CD4-positive, alpha-beta T cell (primary cell): ENCODE data around the gene TAF4B. TPM values are rescaled to one million over a fixed set of nuclear protein-coding genes. Genes with fewer than 3 reads are reported as not detected.

Source experiments
- ATAC-seq: fragments of 200-7000 bp; cut with Tn5 transposase; one replicate; pipeline ENCODE4 v1.10.0; 2022; ENCODE audit warnings: mild to moderate bottlenecking; ENCODE audit not compliant: poor library complexity
- CTCF ChIA-PET: fragments of 350-600 bp; sonication (Branson Sonifier 250); formaldehyde crosslinking; loops from one replicate; lab custom pipeline; 2021; ENCODE audit warnings: antibody characterized with exemption, inconsistent platforms; lab: Charles Lee
- POLR2A ChIA-PET: fragments of 350-600 bp; sonication (Branson Sonifier 250); formaldehyde crosslinking; loops from one replicate; lab custom pipeline; 2021; ENCODE audit warnings: antibody characterized with exemption, inconsistent platforms; lab: Charles Lee
- DNase-seq, 14 experiments: peaks; one replicate each; pipeline ENCODE4 v3.0.0-alpha.2; 2013 to 2020; ENCODE audit warnings: mixed read lengths in 2 of 14
- H3K27ac ChIP-seq, 2 donors: one replicate each; pipeline versions ENCODE4 v1.5.1 to v1.7.0; 2013; ENCODE audit warnings: low read length in 2 of 2, low read depth in 1 of 2, mild to moderate bottlenecking in 1 of 2
- H3K27me3 ChIP-seq, 2 experiments: 1 replicate in 1 of 2; 2 replicates in 1 of 2; pipeline versions ENCODE4 v1.6.1 to v1.7.0; 2013; ENCODE audit warnings: low read length in 2 of 2, control low read depth in 1 of 2, mild to moderate bottlenecking in 1 of 2, moderate library complexity in 1 of 2; ENCODE audit not compliant: insufficient read depth in 2 of 2, control insufficient read depth in 1 of 2
- H3K36me3 ChIP-seq: one replicate; pipeline ENCODE4 v1.6.1; 2013; ENCODE audit warnings: low read length, control low read depth; ENCODE audit not compliant: insufficient read depth
- H3K4me1 ChIP-seq: one replicate; pipeline ENCODE4 v1.6.1; 2013; ENCODE audit warnings: low read length, control low read depth; ENCODE audit not compliant: insufficient read depth
- H3K4me3 ChIP-seq: one replicate; pipeline ENCODE4 v1.5.1; 2013; ENCODE audit warnings: mild to moderate bottlenecking, low read length, moderate library complexity
- H3K9me3 ChIP-seq, 2 experiments: 1 replicate in 1 of 2; 2 replicates in 1 of 2; pipeline versions ENCODE4 v1.6.1 to v1.7.0; 2013; ENCODE audit warnings: low read length in 2 of 2, mild to moderate bottlenecking in 2 of 2, control low read depth in 1 of 2, moderate library complexity in 1 of 2; ENCODE audit not compliant: control insufficient read depth in 1 of 2, insufficient read depth in 1 of 2
- H3K27ac Mint-ChIP-seq: one replicate; pipeline ENCODE4 v1.8.0; 2020; ENCODE audit warnings: mixed read lengths
- H3K27me3 Mint-ChIP-seq: one replicate; pipeline ENCODE4 v1.8.0; 2021; ENCODE audit warnings: mixed read lengths
- H3K36me3 Mint-ChIP-seq: one replicate; pipeline ENCODE4 v1.8.0; 2021; ENCODE audit warnings: low read depth, mixed read lengths
- H3K4me1 Mint-ChIP-seq: one replicate; pipeline ENCODE4 v1.8.0; 2021; ENCODE audit warnings: low read depth, mixed read lengths
- H3K4me3 Mint-ChIP-seq: one replicate; pipeline ENCODE4 v1.8.0; 2020; ENCODE audit warnings: mild to moderate bottlenecking, mixed read lengths
- H3K9me3 Mint-ChIP-seq: one replicate; pipeline ENCODE4 v1.8.0; 2020; ENCODE audit warnings: mixed read lengths
- intact Hi-C, 2 experiments: fragments of 100-400 bp; cut with DNase I in 1 of 2; cut with micrococcal nuclease in 1 of 2; formaldehyde crosslinking; loops; one replicate each; pipeline versions ENCODE4 v1.15.1 to v1.9.0; 2023 to 2025; cut with DNase I, micrococcal nuclease
- total RNA-seq, 174 experiments: library from RNA in 2 of 174; stranded (reverse) in 2 of 174; gene quantifications; one replicate each; pipeline ENCODE4 v1.2.3 and lab custom pipeline; 2021 to 2026
- TF ChIP-seq, protein P1 (sequence below): fragments of 200-600 bp; IDR thresholded peaks from one replicate; pipeline ENCODE4 v1.8.0; 2022; ENCODE audit warnings: antibody characterized with exemption, mild to moderate bottlenecking

TAF4B gene
- total RNA-seq, 2 experiments from 2014 or later: 13.7 to 14.1 TPM

DNA sequence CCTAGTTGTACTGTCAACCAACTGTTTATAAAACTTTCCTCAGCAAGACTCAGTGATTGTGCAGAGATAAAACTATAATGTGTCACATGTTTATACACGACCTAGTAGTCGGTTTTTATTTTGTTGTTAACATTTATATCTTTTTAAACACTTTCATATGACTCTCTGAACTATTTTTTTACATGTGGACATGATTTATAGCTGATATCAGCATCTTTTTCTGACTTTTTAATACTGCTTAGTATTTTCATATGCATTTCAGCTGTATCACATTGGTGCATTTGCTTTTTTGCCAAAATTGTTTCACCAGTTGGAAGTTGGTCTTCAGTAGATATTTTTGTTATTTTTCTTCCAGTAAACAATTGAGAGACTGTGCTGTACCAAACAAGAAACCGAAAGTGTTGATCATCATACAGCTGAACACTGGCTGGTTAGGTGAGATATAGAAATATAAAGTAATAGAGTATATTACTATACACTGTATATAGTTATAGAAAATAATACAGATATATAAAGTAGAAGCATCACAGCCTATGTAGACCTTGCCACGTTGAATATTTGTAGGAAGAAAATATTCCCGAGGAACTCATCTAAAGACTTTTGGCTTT, 167.9 kb downstream of the TAF4B start:
- Mint-ChIP-seq H3K27me3 (no peaks in the 10 kb centered on the region), H3K4me1 (no peaks in the 10 kb centered on the region), H3K36me3 (peaks cover 23% of the 10 kb centered on the region), H3K4me3 (no peak overlapping the region), H3K9me3 (no peaks in the 10 kb centered on the region), H3K27ac (no peak overlapping the region)
- H3K27me3 ChIP-seq: no peaks in the 10 kb centered on the region
- H3K27ac ChIP-seq: no peak overlapping the region
- no peaks in the 10 kb centered on the region for H3K9me3 ChIP-seq
- no peaks in the 10 kb centered on the region for H3K4me1 ChIP-seq
- H3K36me3 ChIP-seq: peaks cover 10% of the 10 kb centered on the region
- DNase-seq (no peak), ATAC-seq (no peak)
- ChIA-PET POLR2A (interaction anchor here (0.6 kb wide), 1 partner anchor 17 kb away, joined by 3 read pairs; no protein-coding TSS in a partner anchor), CTCF (no interaction called here)
- TF ChIP-seq, protein P1, sequence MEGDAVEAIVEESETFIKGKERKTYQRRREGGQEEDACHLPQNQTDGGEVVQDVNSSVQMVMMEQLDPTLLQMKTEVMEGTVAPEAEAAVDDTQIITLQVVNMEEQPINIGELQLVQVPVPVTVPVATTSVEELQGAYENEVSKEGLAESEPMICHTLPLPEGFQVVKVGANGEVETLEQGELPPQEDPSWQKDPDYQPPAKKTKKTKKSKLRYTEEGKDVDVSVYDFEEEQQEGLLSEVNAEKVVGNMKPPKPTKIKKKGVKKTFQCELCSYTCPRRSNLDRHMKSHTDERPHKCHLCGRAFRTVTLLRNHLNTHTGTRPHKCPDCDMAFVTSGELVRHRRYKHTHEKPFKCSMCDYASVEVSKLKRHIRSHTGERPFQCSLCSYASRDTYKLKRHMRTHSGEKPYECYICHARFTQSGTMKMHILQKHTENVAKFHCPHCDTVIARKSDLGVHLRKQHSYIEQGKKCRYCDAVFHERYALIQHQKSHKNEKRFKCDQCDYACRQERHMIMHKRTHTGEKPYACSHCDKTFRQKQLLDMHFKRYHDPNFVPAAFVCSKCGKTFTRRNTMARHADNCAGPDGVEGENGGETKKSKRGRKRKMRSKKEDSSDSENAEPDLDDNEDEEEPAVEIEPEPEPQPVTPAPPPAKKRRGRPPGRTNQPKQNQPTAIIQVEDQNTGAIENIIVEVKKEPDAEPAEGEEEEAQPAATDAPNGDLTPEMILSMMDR: no peak
- no peak overlapping the region for H3K4me3 ChIP-seq
- intact Hi-C loops: no loop called here

DNA sequence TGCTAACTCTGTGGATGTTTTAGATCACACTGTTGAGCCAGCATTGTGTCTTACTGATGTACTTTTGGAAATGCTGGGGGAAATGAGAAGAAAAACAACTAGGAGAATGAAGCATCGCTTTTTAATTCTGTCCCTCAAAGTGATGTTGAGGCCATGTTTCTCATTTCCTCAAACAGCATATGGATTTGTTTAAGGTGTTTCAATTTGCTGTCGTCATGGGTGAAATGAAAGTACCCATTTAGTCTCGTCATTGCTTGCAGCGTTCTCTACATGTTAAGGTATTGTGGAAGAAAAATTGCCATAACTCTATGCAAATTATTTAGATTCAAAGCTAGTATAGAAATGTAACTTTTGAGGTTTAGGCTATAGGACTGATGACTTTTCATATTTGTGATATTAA, 170.8 kb downstream of the TAF4B start:
- no peak for DNase-seq
- Mint-ChIP-seq H3K27ac (no peak overlapping the region), H3K27me3 (no peaks in the 10 kb centered on the region), H3K4me3 (no peak overlapping the region), H3K9me3 (no peaks in the 10 kb centered on the region), H3K4me1 (no peaks in the 10 kb centered on the region), H3K36me3 (no peaks in the 10 kb centered on the region)
- Histone ChIP-seq H3K36me3 (no peaks in the 10 kb centered on the region), H3K27ac (no peak overlapping the region), H3K27me3 (no peaks in the 10 kb centered on the region), H3K4me3 (no peak overlapping the region), H3K4me1 (no peaks in the 10 kb centered on the region), H3K9me3 (no peaks in the 10 kb centered on the region)
- ChIA-PET CTCF (no interaction called here), POLR2A (no interaction called here)
- ATAC-seq: no peak
- intact Hi-C loops: no loop called here
- TF ChIP-seq, protein P1: no peak

DNA sequence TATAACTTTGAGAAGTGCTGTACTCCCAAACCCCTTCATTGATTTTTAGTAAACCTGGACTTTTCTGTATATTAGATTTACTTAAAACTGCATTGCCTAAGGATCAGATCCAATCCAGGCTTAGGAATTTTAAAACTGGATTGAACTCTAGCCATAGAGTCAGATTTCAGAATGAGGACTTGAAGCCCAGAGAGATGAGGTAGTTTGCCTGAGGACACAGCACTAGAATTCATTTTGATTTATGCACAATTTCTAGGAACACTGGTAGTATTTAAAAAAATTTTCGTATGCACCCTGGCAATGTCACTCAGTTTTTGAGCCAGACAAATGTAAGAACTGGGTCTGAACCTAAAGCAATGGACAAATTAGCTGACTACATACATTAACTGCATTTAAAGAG, 177.2 kb downstream of the TAF4B start:
- no peaks in the 10 kb centered on the region for H3K4me1 Mint-ChIP-seq
- H3K36me3 ChIP-seq: no peaks in the 10 kb centered on the region
- H3K27ac Mint-ChIP-seq: no peak overlapping the region
- no peaks in the 10 kb centered on the region for H3K36me3 Mint-ChIP-seq
- intact Hi-C loops: no loop called here
- H3K4me3 Mint-ChIP-seq: no peak overlapping the region
- no peaks in the 10 kb centered on the region for H3K9me3 ChIP-seq
- no peaks in the 10 kb centered on the region for H3K27me3 ChIP-seq
- ChIA-PET POLR2A (no interaction called here), CTCF (no interaction called here)
- no peak for DNase-seq
- no peak for ATAC-seq
- TF ChIP-seq, protein P1: no peak
- H3K4me1 ChIP-seq: no peaks in the 10 kb centered on the region
- no peaks in the 10 kb centered on the region for H3K27me3 Mint-ChIP-seq
- no peak overlapping the region for H3K4me3 ChIP-seq
- H3K27ac ChIP-seq: no peak overlapping the region
- H3K9me3 Mint-ChIP-seq: no peaks in the 10 kb centered on the region
